IPS DF 6.9 (cell line): ENCODE data around the gene CCL4L2.
"Not testable (repeated sequence)": the region's sequence is repeated elsewhere in the genome, so short reads cannot be mapped to it uniquely, and the experiment has no call there.

ENCODE experiments used
- DNase-seq: peaks from one replicate; pipeline ENCODE4 v3.0.0-alpha.2; 2013; ENCODE audit warnings: low read depth, low spot score
- H3K27ac ChIP-seq: one replicate; pipeline ENCODE4 v1.5.1; 2013; ENCODE audit warnings: low read length, control low read depth
- H3K27me3 ChIP-seq: 2 replicates; pipeline ENCODE4 v1.6.1; 2013; ENCODE audit warnings: mild to moderate bottlenecking, low read length; ENCODE audit not compliant: control insufficient read depth, insufficient read depth
- H3K36me3 ChIP-seq: 2 replicates; pipeline ENCODE4 v1.6.1; 2013; ENCODE audit warnings: low read length; ENCODE audit not compliant: control insufficient read depth, insufficient read depth
- H3K4me1 ChIP-seq: 2 replicates; pipeline ENCODE4 v1.6.1; 2013; ENCODE audit warnings: low read length; ENCODE audit not compliant: control insufficient read depth, insufficient read depth
- H3K4me3 ChIP-seq: 2 replicates; pipeline ENCODE4 v1.5.1; 2013; ENCODE audit warnings: mild to moderate bottlenecking, low read length
- H3K9me3 ChIP-seq: 2 replicates; pipeline ENCODE4 v1.6.1; 2013; ENCODE audit warnings: low read length, inconsistent platforms; ENCODE audit not compliant: control insufficient read depth, insufficient read depth
- WGBS: extraction: QIAGEN DNeasy Blood & Tissue Kit; methylation state at CpG from one replicate; pipeline ENCODE4 v1.1.7; 2013; ENCODE audit warnings: mixed read lengths, missing lambda C conversion rate; ENCODE audit not compliant: insufficient read length, insufficient coverage; 5-methylcytosine and 5-hydroxymethylcytosine counted together

CCL4L2 gene

GRCh38 chr17:36222967-36223366, 12.1 kb downstream of the CCL4L2 start:
- not testable (repeated sequence) for H3K27ac ChIP-seq, H3K4me3 ChIP-seq, DNase-seq, H3K27me3 ChIP-seq, H3K36me3 ChIP-seq, H3K9me3 ChIP-seq, H3K4me1 ChIP-seq
- WGBS: no CpG with 5 or more reads among the region's 12 CpGs

GRCh38 chr17:36229644-36230043, 18.8 kb downstream of the CCL4L2 start:
- not testable (repeated sequence) for H3K27ac ChIP-seq, H3K4me3 ChIP-seq, H3K9me3 ChIP-seq, H3K36me3 ChIP-seq, DNase-seq, H3K4me1 ChIP-seq, H3K27me3 ChIP-seq
- no CpG with 5 or more reads among the region's 5 CpGs for WGBS

- no CpG with 5 or more reads among the region's 4 CpGs for WGBS
- DNase-seq, H3K9me3 ChIP-seq: not testable (repeated sequence)
Observed at GRCh38 chr17:36242046-36242445, 31.2 kb downstream of the CCL4L2 start.

More at GRCh38 chr17:36242046-36242445, 31.2 kb downstream of the CCL4L2 start:
- H3K4me3 ChIP-seq, H3K4me1 ChIP-seq, H3K27me3 ChIP-seq, H3K36me3 ChIP-seq, H3K27ac ChIP-seq: not testable (repeated sequence)
